Adrenal gland (tissue), 12 donors: ENCODE data around the gene MCTP2. TPM values are rescaled to one million over a fixed set of nuclear protein-coding genes. Genes with fewer than 3 reads are reported as not detected.

Source experiments
- DNase-seq, 7 donors: peaks; one replicate each; pipeline ENCODE4 v3.0.0-alpha.2; 2019 to 2020
- H3K27ac ChIP-seq, 5 donors: fragments of 200-600 bp; sonication (generic) in 4 of 5; 1 replicate in 3 of 5; 2 replicates in 2 of 5; pipeline versions ENCODE4 v1.5.1 to v1.8.0; 2016 to 2020; ENCODE audit warnings: mild to moderate bottlenecking in 1 of 5
- H3K27me3 ChIP-seq: fragments of 200-600 bp; 2 replicates; pipeline ENCODE4 v1.8.0; 2021
- H3K36me3 ChIP-seq, 2 donors: fragments of 200-600 bp; replicated peaks in 1 of 2; 1 replicate in 1 of 2; 2 replicates in 1 of 2; pipeline versions ENCODE4 v1.5.1 to v1.8.0; 2018 to 2022
- H3K4me1 ChIP-seq, 2 donors: fragments of 200-600 bp; replicated peaks in 1 of 2; 1 replicate in 1 of 2; 2 replicates in 1 of 2; pipeline versions ENCODE4 v1.5.1 to v1.8.0; 2018 to 2021
- H3K4me3 ChIP-seq, 4 donors: fragments of 200-600 bp; sonication (generic) in 3 of 4; one replicate each; pipeline ENCODE4 v1.5.1; 2016 to 2018
- H3K9me3 ChIP-seq, 3 donors: fragments of 200-600 bp; sonication (generic) in 1 of 3; replicated peaks in 1 of 3; 1 replicate in 2 of 3; 2 replicates in 1 of 3; pipeline versions ENCODE4 v1.5.1 to v1.8.0; 2016 to 2021
- POLR2A ChIP-seq, 2 donors: fragments of 450-650 bp; IDR thresholded peaks; one replicate each; pipeline ENCODE4 v1.6.1; 2017; ENCODE audit warnings: antibody characterized with exemption in 2 of 2, mild to moderate bottlenecking in 2 of 2, moderate library complexity in 1 of 2
- WGBS, 4 donors: extraction: QIAGEN DNeasy Blood & Tissue Kit in 2 of 4; methylation state at CpG; one replicate each; pipeline versions ENCODE4 v1.1.5 to v1.1.7; 2013 to 2017; 5-methylcytosine and 5-hydroxymethylcytosine counted together
- intact Hi-C, 2 donors: fragments of 100-400 bp; cut with DNase I; formaldehyde crosslinking; loops; one replicate each; pipeline versions ENCODE4 v1.14.1 to v1.15.0; 2022 to 2023
- polyA plus RNA-seq, 3 donors: library from polyadenylated mRNA; stranded (reverse); fragments of 200-250 nt in 2 of 3; fragments of 350-450 nt in 1 of 3; fragmentation: Illumina TruSeq in 1 of 3; extraction: RNeasy Lipid Tissue Mini Kit (QIAGEN cat#74804) in 1 of 3; gene quantifications; one replicate each; pipeline ENCODE4 v1.2.3, GENCODE V29; 2013 to 2014
- total RNA-seq, 9 donors: library from RNA; depleted of rRNA in 4 of 9; stranded (reverse); fragments of >200 nt in 4 of 9; fragments of 120-200 nt in 1 of 9; fragmentation: NEBNext Ultra II Directional in 1 of 9; extraction: Animal tissue kit (Norgen Biotek cat#: 25700) in 1 of 9; gene quantifications; one replicate each; pipeline versions ENCODE4 v1.1.0 to v1.2.4, GENCODE V29; 2013 to 2023
- TF ChIP-seq, protein P1 (sequence below), 6 experiments: fragments of 450-650 bp in 4 of 6; fragments of 200-600 bp in 2 of 6; sonication (generic) in 1 of 6; IDR thresholded peaks; 1 replicate in 5 of 6; 2 replicates in 1 of 6; pipeline versions ENCODE4 v1.5.1 to v1.8.0; 2016 to 2021; ENCODE audit warnings: antibody characterized with exemption in 6 of 6, mild to moderate bottlenecking in 2 of 6, moderate library complexity in 1 of 6
- donor health status: healthy with polysubstance abuse.
- donor health status: Bipolar disorder and iron deficiency.
- donor health status: DM: yes; HTN: yes; CAD: no.
- donor health status: DM: no; HTN: no; CAD: no.
- donor health status: DM: no; HTN: no; CAD: no.
- donor health status: DM: yes; HTN: yes; CAD: no.

Gene MCTP2
- total and polyA plus RNA-seq, 12 donors: 2.7 to 21.3 (median 14.4) TPM

DNA sequence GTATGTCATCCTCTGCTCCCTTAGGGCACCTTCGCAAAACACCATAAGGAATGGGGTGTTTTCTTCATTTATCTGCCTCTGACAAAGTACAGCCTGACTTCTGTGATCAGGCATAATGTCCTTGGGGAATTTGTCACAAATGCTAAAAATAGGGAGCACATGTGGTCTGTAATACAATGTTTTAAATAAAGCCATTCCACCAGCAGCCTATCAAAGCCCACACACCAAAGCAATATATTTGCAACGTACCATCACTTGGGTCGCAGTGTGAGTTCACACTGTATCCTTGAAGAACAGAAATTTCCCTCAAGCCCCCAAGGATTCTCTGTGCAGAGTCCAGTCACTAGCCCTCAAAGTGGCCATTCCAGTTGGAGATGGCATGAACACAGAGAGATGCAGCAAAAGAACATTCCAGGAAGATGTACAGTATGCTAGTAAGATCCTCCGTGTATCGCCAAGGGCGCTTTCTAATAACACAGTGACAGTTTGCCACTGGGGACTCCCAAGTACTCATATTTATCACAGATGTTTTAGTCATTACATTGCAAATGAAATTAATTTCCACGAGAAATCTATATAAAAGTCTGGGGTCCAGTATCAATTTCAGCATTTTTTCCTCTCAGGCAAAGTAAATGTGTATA lies 246.7 kb downstream of the MCTP2 start:
- 79 to 90% (median 88%) methylated on average over 7 of the region's 7 CpGs for WGBS, 4 donors
- Histone ChIP-seq H3K36me3 (no peaks in the 10 kb centered on the region), H3K27me3 (no peaks in the 10 kb centered on the region), H3K4me3 (no peak overlapping the region), H3K27ac (no peak overlapping the region), H3K4me1 (no peaks in the 10 kb centered on the region), H3K9me3 (no peaks in the 10 kb centered on the region)
- intact Hi-C loops: no loop called here
- TF ChIP-seq POLR2A (IDR thresholded peaks at IDR 0.05): no peak
- TF ChIP-seq, protein P1, sequence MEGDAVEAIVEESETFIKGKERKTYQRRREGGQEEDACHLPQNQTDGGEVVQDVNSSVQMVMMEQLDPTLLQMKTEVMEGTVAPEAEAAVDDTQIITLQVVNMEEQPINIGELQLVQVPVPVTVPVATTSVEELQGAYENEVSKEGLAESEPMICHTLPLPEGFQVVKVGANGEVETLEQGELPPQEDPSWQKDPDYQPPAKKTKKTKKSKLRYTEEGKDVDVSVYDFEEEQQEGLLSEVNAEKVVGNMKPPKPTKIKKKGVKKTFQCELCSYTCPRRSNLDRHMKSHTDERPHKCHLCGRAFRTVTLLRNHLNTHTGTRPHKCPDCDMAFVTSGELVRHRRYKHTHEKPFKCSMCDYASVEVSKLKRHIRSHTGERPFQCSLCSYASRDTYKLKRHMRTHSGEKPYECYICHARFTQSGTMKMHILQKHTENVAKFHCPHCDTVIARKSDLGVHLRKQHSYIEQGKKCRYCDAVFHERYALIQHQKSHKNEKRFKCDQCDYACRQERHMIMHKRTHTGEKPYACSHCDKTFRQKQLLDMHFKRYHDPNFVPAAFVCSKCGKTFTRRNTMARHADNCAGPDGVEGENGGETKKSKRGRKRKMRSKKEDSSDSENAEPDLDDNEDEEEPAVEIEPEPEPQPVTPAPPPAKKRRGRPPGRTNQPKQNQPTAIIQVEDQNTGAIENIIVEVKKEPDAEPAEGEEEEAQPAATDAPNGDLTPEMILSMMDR (IDR thresholded peaks at IDR 0.05): no peak
- DNase-seq: no peak

DNA sequence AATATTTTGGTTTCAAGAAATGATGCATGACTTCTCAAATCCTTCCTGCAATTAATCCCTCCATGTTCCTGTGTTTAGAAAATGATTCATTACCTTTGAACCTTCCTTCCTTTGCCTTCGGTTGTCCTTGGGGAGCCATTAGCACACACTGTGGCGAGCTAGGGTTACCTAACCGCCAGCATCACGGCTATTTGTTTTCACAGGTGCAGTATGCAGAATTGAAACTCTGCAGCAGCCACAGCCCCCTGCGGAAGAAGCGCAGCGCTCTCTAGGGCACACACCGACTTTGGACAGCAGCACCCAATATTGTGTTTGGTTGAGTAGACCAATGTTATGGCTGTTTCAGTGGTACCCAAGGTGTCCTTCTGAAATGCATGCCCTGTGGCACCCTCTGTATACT lies 247.4 kb downstream of the MCTP2 start:
- no peaks in the 10 kb centered on the region for H3K4me1 ChIP-seq
- DNase-seq: no peak
- no peak overlapping the region for H3K27ac ChIP-seq
- 82 to 96% (median 85%) methylated on average over 8 of the region's 8 CpGs for WGBS, 4 donors
- TF ChIP-seq POLR2A (IDR thresholded peaks at IDR 0.05): no peak
- TF ChIP-seq, protein P1 (IDR thresholded peaks at IDR 0.05): no peak
- no peaks in the 10 kb centered on the region for H3K27me3 ChIP-seq
- intact Hi-C loops: no loop called here
- no peak overlapping the region for H3K4me3 ChIP-seq
- no peaks in the 10 kb centered on the region for H3K36me3 ChIP-seq
- no peaks in the 10 kb centered on the region for H3K9me3 ChIP-seq

DNA sequence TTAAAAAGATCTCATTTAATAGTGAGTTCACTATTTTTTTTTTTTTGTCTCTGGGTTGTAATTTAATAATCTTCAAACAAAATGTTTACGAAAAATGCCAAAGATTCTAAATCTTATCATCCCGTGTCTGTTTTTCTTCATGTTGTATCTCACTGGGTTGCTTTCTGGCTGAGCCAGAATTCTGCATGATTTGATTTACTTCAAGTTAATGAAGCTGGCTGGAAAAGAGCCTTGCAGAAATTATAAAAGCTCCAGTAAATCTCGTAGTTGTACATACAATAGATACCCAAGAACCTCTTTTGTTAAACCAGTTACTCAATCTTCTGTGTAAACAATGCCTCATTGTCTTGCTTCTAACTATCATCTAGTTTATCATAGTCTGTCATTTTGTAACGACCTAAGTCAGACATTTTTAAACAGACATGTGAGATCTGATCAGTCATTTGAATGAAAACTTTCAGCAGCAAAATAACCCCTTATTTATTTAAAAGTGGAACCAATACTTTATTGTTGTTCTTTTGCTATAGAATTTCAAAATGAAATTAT lies 249.0 kb downstream of the MCTP2 start:
- Histone ChIP-seq H3K9me3 (no peaks in the 10 kb centered on the region), H3K27me3 (no peaks in the 10 kb centered on the region), H3K36me3 (no peaks in the 10 kb centered on the region), H3K4me1 (no peaks in the 10 kb centered on the region), H3K4me3 (no peak overlapping the region), H3K27ac (no peak overlapping the region)
- DNase-seq: no peak
- 52 to 63% (median 56%) methylated on average over 4 of the region's 4 CpGs for WGBS, 4 donors
- no peak for TF ChIP-seq POLR2A (IDR thresholded peaks at IDR 0.05)
- TF ChIP-seq, protein P1 (IDR thresholded peaks at IDR 0.05): no peak
- intact Hi-C loops: no loop called here

DNA sequence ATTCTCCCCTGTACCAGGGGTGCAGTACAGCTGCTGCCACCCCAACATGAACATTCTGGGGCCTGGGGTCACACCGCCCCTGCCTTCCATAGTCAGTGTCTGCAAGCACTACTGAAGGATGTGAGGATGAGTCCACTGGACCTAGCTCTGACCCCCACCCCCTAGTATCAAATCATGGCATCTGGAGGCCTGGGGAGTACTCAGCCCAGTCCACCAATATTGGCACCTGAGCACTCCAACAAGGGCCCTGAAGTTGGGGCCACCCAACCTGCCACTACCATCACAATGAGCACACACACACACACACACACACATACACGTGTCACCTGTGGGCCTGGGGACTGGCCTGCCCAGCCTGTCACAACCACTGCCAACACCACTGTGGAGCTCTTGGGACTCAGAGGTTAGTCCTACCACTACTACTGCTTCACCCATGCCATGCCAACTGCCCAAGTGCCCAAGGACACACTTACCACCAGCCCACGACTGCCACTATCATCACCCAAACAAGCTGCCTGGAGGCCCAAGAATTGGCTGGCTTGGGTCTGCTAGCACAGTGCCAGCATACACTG lies 253.9 kb downstream of the MCTP2 start:
- no peak for DNase-seq
- H3K4me1 ChIP-seq: no peaks in the 10 kb centered on the region
- H3K27me3 ChIP-seq: no peaks in the 10 kb centered on the region
- no peak for TF ChIP-seq POLR2A (IDR thresholded peaks at IDR 0.05)
- TF ChIP-seq, protein P1 (IDR thresholded peaks at IDR 0.05): no peak
- H3K9me3 ChIP-seq: no peaks in the 10 kb centered on the region
- no peak overlapping the region for H3K4me3 ChIP-seq
- intact Hi-C loops: no loop called here
- WGBS, 4 donors: 78 to 95% (median 83%) methylated on average over 3 of the region's 3 CpGs
- no peaks in the 10 kb centered on the region for H3K36me3 ChIP-seq
- no peak overlapping the region for H3K27ac ChIP-seq
